HG03558 (cell line): ENCODE measurements around the gene RPS29.
A peak's percentile ranks its signal among the peaks of the same experiment; 100 is the strongest.
"Not testable (repeated sequence)": the region's sequence is repeated elsewhere in the genome, so short reads cannot be mapped to it uniquely, and the experiment has no call there.

Experiments
- ATAC-seq: cut with Tn5 transposase; IDR thresholded peaks from one replicate; pipeline ENCODE4 v1.9.1; 2021; ENCODE audit warnings: moderate number of reproducible peaks; ENCODE audit not compliant: unreplicated experiment; ENCODE audit errors: extremely low read depth

Gene RPS29

GRCh38 chr14:49585803-49586672 is at the start of gene RPS29:
Gene RPS29, minus strand, starts transcription at chr14:49586380. Its CDS starts 34 bp downstream, at chr14:49586346.
- peak; percentile 80 for ATAC-seq

DNA sequence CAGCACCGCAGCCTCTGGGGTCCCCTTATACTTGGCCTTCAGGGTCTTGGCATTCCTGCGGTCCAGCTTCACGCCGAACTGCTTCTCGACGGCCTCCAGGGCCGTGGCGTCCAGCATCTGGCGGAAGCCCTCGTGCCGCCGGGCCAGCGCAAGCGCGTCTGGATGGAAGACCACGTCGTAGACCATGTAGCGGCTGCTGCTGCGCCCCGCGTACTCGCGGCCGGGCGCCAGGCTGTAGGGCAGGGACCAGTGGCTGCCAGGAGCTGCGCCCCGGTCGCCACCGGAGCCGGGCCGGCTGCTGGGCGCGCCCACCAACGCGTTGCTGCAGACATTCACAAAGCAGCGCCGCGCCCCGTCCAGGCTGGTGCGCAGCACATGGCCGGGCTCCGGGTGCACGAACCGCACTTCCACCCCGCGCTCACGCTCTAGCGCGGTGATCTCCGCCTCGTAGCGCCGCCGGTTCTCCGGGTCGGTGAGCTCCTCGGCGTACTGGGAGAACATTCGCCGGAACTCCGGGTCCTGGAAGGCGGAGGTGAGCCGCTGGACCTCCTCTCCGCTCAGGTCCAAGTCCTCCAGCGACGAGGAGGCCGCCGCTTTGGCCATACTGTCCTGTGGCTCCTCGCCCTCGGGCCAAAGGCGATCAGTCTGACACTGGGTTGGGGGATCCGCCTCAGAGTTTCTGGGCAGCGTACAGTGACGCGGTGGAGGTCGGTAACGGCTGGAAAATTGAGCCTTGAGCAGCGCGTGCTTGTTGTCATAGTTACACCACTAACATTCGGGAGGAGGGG is 48.6 kb upstream of the RPS29 start, which contains the start of gene DNAAF2:
Gene DNAAF2 (minus strand): TSS at position 698 of the 788 bp plus-strand sequence. CDS start 95 bp downstream, at position 603.
- peak; percentile 13 for ATAC-seq

- ATAC-seq: peak; percentile 70
Observed at GRCh38 chr14:49633640-49634546, 47.7 kb upstream of the RPS29 start.

- ATAC-seq: no peak
Observed at GRCh38 chr14:49623941-49624839, 38.0 kb upstream of the RPS29 start.

DNA sequence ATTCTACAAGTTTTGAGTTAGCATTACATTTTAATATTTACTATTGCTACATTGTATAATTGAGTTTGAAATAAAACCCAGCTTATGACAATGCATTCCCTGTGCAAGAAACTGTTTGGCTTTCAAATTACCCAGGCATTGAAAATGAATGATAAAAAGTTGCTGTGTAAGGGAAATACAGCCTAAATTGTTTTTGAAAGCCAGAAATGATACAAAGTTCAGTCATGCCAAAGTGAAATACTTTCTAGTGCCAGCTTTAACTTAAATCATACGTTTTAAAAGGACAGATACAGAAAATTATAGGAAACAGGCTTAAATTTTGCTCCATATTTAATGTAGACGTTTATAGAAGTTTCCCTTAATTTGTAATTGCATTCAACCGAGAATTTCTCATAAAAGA is 37.2 kb upstream of the RPS29 start:
- ATAC-seq: no peak

DNA sequence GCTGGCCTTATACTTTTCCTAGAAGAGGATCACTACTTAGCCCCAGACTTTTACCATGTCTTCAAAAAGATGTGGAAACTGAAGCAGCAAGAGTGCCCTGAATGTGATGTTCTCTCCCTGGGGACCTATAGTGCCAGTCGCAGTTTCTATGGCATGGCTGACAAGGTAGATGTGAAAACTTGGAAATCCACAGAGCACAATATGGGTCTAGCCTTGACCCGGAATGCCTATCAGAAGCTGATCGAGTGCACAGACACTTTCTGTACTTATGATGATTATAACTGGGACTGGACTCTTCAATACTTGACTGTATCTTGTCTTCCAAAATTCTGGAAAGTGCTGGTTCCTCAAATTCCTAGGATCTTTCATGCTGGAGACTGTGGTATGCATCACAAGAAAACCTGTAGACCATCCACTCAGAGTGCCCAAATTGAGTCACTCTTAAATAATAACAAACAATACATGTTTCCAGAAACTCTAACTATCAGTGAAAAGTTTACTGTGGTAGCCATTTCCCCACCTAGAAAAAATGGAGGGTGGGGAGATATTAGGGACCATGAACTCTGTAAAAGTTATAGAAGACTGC is 35.9 kb upstream of the RPS29 start:
- no peak for ATAC-seq

DNA sequence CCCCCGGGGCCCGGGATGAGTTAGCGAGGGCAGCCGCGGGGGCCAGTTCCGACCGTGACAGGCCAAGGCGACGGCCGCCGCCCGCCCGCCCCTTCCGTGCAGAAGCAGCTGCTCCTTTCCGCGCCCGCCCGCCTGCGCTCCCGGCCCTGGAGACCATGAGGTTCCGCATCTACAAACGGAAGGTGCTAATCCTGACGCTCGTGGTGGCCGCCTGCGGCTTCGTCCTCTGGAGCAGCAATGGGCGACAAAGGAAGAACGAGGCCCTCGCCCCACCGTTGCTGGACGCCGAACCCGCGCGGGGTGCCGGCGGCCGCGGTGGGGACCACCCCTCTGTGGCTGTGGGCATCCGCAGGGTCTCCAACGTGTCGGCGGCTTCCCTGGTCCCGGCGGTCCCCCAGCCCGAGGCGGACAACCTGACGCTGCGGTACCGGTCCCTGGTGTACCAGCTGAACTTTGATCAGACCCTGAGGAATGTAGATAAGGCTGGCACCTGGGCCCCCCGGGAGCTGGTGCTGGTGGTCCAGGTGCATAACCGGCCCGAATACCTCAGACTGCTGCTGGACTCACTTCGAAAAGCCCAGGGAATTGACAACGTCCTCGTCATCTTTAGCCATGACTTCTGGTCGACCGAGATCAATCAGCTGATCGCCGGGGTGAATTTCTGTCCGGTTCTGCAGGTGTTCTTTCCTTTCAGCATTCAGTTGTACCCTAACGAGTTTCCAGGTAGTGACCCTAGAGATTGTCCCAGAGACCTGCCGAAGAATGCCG is 35.1 kb upstream of the RPS29 start:
- ATAC-seq: no peak

- peak; percentile 88 for ATAC-seq
Observed at GRCh38 chr14:49620182-49621113, 34.3 kb upstream of the RPS29 start, which contains the start of the genes MGAT2 and RPL36AL. Gene MGAT2, plus strand, starts transcription at chr14:49620799. Its CDS starts 470 bp downstream, at chr14:49621269. Gene RPL36AL, minus strand, starts transcription at chr14:49620626. Its CDS starts 1,522 bp downstream, at chr14:49619104.

DNA sequence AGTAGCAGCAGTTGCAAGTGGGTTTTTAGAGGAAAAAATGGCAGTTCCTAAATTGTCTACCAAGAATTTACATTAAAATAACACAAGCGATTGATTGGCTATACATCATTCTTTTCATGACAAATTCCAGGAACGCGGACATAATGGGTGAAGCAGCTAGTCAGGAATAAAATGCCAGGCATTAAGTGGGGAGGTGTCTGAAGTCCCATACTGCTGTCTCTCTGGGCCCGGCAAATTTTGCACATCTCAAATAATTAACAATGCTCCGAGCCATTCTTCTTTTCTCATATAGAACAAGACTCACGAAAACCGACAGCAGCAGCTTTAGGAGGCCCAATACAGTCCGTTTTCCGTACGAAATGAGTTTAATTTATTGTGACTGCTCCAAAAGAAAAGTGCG is 33.5 kb upstream of the RPS29 start:
- no peak for ATAC-seq

- not testable (repeated sequence) for ATAC-seq
Observed at GRCh38 chr14:49619273-49619672, 33.1 kb upstream of the RPS29 start.

DNA sequence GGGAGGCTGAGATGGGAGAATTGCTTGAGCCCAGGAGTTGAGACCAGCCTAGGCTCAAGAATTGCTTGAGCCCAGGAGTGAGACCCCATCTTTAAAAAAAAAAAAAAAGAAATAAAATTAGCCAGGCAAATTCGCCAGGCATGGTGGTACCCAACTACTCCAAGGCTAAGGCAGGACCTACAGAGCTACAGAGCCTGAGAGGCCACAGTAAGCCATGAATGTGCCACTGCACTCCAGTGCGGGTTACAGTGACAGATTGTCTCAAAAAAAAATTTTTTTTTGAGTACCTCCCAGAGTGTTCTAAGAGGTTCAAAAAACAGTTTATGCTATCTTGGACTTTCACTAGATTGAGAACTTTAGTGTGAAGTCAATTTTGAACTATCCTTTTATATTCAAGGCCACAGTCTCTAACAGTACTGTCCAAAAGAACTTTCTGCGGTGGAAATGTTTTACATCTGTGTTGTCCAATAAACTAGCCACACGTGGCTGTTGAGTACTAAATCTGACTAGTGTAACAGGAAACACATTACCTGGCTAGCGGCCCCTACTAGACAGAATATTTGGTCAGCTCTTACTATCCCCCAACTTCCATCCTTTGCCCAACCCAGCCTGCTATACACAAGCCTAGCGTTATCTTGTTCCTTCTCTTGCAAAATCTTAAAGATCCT is 31.8 kb upstream of the RPS29 start:
- no peak for ATAC-seq

DNA sequence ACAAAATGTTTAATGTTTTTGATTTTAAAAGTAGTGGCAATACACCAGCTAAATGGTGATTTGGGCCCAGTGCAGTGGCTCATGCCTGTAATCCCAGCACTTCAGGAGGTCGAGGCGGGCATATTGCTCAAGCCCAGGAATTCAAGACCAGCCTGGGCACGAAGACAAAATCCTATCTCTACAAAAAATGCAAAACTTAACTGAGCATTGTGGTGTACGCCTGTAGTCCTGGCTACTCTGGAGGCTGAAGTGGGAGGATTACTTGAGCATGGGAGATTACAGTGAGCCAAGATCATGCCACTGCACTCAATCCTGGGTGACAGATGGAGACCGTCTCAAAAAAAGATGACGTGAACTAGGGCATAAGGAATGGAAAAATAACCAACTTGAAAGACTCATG is 29.6 kb upstream of the RPS29 start:
- ATAC-seq: no peak

- no peak for ATAC-seq
Observed at GRCh38 chr14:49614196-49614595, 28.0 kb upstream of the RPS29 start.

DNA sequence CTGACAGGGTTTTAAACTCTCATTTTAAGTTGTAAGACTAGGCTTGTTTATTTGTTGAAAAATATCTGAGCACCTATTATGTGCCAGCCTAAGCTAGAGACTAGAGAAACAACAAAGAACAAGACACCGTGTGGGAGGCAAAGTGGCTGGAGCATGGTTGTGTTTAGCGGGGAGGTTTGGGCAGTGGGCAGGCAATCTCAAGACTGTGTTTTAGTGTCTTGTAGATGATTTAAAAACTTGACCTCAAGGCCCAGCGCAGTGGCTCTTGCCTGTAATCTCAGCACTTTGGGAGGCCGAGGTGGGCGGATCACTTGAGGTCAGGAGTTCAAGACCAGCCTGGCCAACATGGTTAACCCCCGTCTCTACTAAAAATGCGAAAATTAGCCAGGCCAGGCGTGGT is 26.5 kb upstream of the RPS29 start:
- no peak for ATAC-seq

DNA sequence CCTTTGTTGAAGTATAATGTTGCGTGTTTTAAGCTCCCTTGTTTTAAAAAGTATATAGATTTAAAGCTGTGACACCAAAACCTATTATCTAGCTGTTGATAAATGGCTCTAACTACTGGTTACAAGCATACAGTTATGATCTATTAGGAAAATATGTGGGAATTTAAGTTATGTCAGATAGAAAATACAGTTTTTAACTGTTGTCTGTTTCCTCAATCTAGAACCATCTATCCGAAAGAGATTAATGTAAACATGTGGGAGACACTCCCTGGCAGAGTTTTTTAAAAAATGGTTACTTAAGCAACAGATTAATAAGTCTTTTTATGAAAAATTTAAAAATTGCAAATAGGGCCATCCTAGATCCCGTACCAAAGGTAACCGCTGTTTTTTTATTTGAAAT is 26.1 kb upstream of the RPS29 start:
- no peak for ATAC-seq

DNA sequence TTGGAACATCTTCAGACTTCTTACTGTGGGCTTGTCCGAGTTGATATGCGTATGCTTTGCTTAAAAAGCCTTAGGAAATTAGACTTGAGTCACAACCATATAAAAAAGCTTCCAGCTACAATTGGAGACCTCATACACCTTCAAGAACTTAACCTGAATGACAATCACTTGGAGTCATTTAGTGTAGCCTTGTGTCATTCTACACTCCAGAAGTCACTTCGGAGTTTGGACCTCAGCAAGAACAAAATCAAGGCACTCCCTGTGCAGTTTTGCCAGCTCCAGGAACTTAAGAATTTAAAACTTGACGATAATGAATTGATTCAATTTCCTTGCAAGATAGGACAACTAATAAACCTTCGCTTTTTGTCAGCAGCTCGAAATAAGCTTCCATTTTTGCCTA is 21.4 kb upstream of the RPS29 start:
- ATAC-seq: no peak
